ENCODE measurements around the gene SIGLEC12.
A peak's percentile ranks its signal among the peaks of the same experiment; 100 is the strongest.

SIGLEC12 gene

DNA sequence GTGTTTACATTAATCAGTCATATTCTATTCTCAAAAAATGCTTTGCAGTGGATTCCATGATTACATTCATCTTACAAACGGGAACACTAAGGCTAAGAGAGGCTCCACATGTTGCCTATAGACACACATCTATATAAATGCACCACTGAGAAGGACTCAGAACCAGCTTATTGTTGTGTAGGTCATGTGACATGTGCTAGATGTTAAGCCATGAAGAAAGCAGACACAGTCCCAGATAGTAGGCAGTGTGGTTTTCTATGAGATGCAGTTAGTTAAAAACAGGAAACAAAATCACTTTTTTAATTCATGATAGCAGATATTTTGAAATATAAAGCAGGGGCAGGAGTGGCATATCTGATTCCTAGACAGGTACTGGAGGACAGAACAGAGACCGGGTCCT, 19.1 kb upstream of the SIGLEC12 start:
- TF ChIP-seq, protein P1, sequence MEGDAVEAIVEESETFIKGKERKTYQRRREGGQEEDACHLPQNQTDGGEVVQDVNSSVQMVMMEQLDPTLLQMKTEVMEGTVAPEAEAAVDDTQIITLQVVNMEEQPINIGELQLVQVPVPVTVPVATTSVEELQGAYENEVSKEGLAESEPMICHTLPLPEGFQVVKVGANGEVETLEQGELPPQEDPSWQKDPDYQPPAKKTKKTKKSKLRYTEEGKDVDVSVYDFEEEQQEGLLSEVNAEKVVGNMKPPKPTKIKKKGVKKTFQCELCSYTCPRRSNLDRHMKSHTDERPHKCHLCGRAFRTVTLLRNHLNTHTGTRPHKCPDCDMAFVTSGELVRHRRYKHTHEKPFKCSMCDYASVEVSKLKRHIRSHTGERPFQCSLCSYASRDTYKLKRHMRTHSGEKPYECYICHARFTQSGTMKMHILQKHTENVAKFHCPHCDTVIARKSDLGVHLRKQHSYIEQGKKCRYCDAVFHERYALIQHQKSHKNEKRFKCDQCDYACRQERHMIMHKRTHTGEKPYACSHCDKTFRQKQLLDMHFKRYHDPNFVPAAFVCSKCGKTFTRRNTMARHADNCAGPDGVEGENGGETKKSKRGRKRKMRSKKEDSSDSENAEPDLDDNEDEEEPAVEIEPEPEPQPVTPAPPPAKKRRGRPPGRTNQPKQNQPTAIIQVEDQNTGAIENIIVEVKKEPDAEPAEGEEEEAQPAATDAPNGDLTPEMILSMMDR (IDR thresholded peaks at IDR 0.05): no peak

GRCh38 chr19:51514866-51515481, 13.4 kb upstream of the SIGLEC12 start:
- TF ChIP-seq, protein P1 (IDR thresholded peaks at IDR 0.05): peak; percentile 79

DNA sequence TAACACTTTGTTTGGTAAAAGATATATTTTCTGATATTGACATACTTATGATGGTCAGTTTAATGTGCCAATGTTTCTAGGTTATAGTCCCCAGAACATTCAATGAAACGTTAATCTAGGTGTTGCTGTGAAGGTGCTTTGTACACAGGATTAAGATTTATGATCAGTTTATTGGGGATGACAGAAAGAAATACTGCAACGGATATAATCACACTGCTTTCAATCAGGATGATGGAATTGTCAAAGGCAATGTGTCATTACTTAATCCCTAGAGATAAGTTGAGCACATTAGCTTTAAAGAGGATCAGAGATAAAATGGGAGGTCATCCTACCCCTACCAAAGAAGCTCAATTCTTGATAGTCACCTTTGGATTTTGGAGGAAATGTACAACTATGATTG, 12.4 kb upstream of the SIGLEC12 start:
- TF ChIP-seq, protein P1 (IDR thresholded peaks at IDR 0.05): no peak

GRCh38 chr19:51511353-51511752, 9.8 kb upstream of the SIGLEC12 start:
- TF ChIP-seq, protein P1 (IDR thresholded peaks at IDR 0.05): 0 out of 2 replicates have a peak, but pooled peaks have one; percentile 19

GRCh38 chr19:51509823-51510660, 8.4 kb upstream of the SIGLEC12 start:
- TF ChIP-seq, protein P1 (IDR thresholded peaks at IDR 0.05): no peak

GRCh38 chr19:51508059-51508733, 6.6 kb upstream of the SIGLEC12 start:
- TF ChIP-seq, protein P1 (IDR thresholded peaks at IDR 0.05): no peak

- TF ChIP-seq, protein P1 (IDR thresholded peaks at IDR 0.05): no peak
Measured at GRCh38 chr19:51507640-51508058, 6.0 kb upstream of the SIGLEC12 start.

All from LNCAP (cell line).